Fibroblast of skin of back (primary cell): ENCODE measurements around the gene HPN.
"Not testable (repeated sequence)": the region's sequence is repeated elsewhere in the genome, so short reads cannot be mapped to it uniquely, and the experiment has no call there.

Experiments used
- DNase-seq: peaks from one replicate; pipeline ENCODE4 v3.0.0-alpha.2; 2013

The HPN gene

GRCh38 chr19:35009424-35010415 lies 31.8 kb upstream of the HPN start:
- DNase-seq, result no peak

GRCh38 chr19:35011091-35011689 lies 30.3 kb upstream of the HPN start:
- no peak for DNase-seq

GRCh38 chr19:35011737-35012682 lies 29.5 kb upstream of the HPN start:
- no peak for DNase-seq

- DNase-seq, result peak; percentile 34
These were observed 28.3 kb upstream of the HPN start for GRCh38 chr19:35013041-35013819.

GRCh38 chr19:35013820-35014754 lies 27.4 kb upstream of the HPN start:
- DNase-seq, result no peak

GRCh38 chr19:35014774-35015173 lies 26.7 kb upstream of the HPN start:
- DNase-seq, result not testable (repeated sequence)

GRCh38 chr19:35015270-35015953 lies 26.1 kb upstream of the HPN start:
- no peak for DNase-seq

GRCh38 chr19:35015954-35016351 lies 25.6 kb upstream of the HPN start:
- no peak for DNase-seq

GRCh38 chr19:35017507-35017906 lies 24.0 kb upstream of the HPN start:
- DNase-seq, result no peak

GRCh38 chr19:35018379-35018778 lies 23.1 kb upstream of the HPN start:
- no peak for DNase-seq

GRCh38 chr19:35019144-35019543 lies 22.4 kb upstream of the HPN start:
- no peak for DNase-seq

GRCh38 chr19:35021016-35021415 lies 20.5 kb upstream of the HPN start:
- DNase-seq, result no peak

- no peak for DNase-seq
These were observed 19.9 kb upstream of the HPN start for GRCh38 chr19:35021596-35021995.

- no peak for DNase-seq
These were observed 19.1 kb upstream of the HPN start for GRCh38 chr19:35022460-35022859.

- no peak for DNase-seq
These were observed 18.1 kb upstream of the HPN start for GRCh38 chr19:35023428-35023827.

- DNase-seq, result no peak
These were observed 17.4 kb upstream of the HPN start for GRCh38 chr19:35024095-35024494.

- no peak for DNase-seq
These were observed 15.6 kb upstream of the HPN start for GRCh38 chr19:35025969-35026368.

GRCh38 chr19:35026418-35026817 lies 15.1 kb upstream of the HPN start:
- DNase-seq, result no peak

GRCh38 chr19:35027009-35027408 lies 14.5 kb upstream of the HPN start:
- no peak for DNase-seq
